ENCODE measurements around the gene IFI27L1. TPM values are rescaled to one million over a fixed set of nuclear protein-coding genes. Genes with fewer than 3 reads are reported as not detected.

The IFI27L1 gene
- polyA plus RNA-seq, 1 donor (not counting 4 experiments of a cell fraction or from before 2014, with no cell fraction given): 17.4 TPM

DNA sequence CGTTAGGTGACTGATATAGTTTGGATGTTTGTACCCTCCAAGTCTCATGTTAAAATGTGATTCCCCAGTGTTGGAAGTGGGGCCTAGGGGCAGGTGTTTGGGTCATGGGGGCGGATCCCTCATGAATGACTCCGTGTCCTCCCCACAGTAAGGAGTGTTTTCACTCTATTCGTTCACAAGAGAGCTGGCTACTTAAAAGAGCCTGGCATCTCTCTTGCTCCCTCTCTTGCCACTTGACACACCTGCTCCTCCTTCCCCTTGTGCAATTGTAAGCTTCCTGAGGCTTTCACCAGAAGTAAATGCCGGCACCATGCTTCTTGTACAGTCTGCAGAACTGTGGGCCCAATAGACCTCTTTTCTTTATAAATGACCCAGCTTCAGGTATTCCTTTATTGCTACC, 45.7 kb downstream of the IFI27L1 start:
- Histone ChIP-seq H3K9me3 (ENCODE audit: control insufficient read depth, low read depth, low read length) (no peaks in the 10 kb centered on the region), H3K4me2 (ENCODE audit: control insufficient read depth, extremely low read depth, insufficient read depth, low read depth, low read length) (no peak overlapping the region), H3K79me2 (ENCODE audit: control insufficient read depth, insufficient read depth, low read length) (no peaks in the 10 kb centered on the region), H3K9me1 (ENCODE audit: control insufficient read depth, extremely low read depth, insufficient read depth, low read length) (no peaks in the 10 kb centered on the region), H3K4me1 (ENCODE audit: control insufficient read depth, extremely low read depth, insufficient read depth, low read length) (peaks cover 16% of the 10 kb centered on the region), H3K27ac (ENCODE audit: control insufficient read depth, insufficient read depth, low read length) (no peak overlapping the region), H2AFZ (ENCODE audit: control insufficient read depth, low read length) (no peak overlapping the region), H3K27me3 (ENCODE audit: control insufficient read depth, extremely low read depth, insufficient read depth, low read length) (no peaks in the 10 kb centered on the region), H3K36me3 (ENCODE audit: control insufficient read depth in 2 of 2, extremely low read depth in 1 of 2, insufficient read depth in 2 of 2, low read length in 2 of 2) (peaks cover 0 to 12% of the 10 kb centered on the region in 2 experiments), H3K9ac (ENCODE audit: control insufficient read depth, extremely low read depth, insufficient read depth, low read length) (no peak overlapping the region), H4K20me1 (ENCODE audit: control insufficient read depth, extremely low read depth, insufficient read depth, low read length) (no peaks in the 10 kb centered on the region), H3K4me3 (ENCODE audit: control insufficient read depth in 2 of 3, extremely low read depth in 1 of 3, insufficient read depth in 2 of 3, low read depth in 1 of 3, low read length in 3 of 3) (no peak overlapping the region)
- FAIRE-seq (no peak), DNase-seq (ENCODE audit: low read depth, low spot score) (no peak)
- dilution Hi-C loops (cut with MboI; ENCODE audit: extremely low pct_ligation_motif_present, low sequenced_read_pairs): no loop called here
- no peak for TF ChIP-seq EZH2 (IDR thresholded peaks at IDR 0.05; ENCODE audit: low read length)
- TF ChIP-seq, protein P1, sequence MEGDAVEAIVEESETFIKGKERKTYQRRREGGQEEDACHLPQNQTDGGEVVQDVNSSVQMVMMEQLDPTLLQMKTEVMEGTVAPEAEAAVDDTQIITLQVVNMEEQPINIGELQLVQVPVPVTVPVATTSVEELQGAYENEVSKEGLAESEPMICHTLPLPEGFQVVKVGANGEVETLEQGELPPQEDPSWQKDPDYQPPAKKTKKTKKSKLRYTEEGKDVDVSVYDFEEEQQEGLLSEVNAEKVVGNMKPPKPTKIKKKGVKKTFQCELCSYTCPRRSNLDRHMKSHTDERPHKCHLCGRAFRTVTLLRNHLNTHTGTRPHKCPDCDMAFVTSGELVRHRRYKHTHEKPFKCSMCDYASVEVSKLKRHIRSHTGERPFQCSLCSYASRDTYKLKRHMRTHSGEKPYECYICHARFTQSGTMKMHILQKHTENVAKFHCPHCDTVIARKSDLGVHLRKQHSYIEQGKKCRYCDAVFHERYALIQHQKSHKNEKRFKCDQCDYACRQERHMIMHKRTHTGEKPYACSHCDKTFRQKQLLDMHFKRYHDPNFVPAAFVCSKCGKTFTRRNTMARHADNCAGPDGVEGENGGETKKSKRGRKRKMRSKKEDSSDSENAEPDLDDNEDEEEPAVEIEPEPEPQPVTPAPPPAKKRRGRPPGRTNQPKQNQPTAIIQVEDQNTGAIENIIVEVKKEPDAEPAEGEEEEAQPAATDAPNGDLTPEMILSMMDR (optimal IDR thresholded peaks at IDR 0.05 in 1 of 3, IDR thresholded peaks at IDR 0.05 in 1 of 3, conservative IDR thresholded peaks at IDR 0.05 in 1 of 3; ENCODE audit: extremely low read depth in 1 of 3, insufficient read depth in 2 of 3, low read length in 3 of 3): no peak

DNA sequence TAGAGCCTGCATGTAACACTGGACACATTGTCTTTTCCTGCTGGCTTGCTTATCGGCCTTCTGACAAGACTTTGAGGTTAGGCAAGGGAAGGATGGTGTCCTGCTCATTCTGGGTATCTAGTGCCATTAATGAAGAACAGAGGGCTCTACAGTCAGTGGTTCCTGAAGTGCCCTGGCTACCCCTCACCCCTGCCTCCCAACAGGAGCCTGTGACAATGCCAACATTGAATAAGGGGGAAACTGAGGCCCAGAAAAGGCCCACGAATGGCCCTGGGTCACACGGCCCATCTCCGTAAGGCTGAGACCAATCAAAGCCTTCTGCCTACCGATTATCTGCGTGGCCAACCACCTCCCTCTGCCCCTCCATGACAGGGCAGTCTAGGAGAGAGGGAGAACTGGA, 46.2 kb downstream of the IFI27L1 start:
- dilution Hi-C loops (cut with MboI; ENCODE audit: extremely low pct_ligation_motif_present, low sequenced_read_pairs): no loop called here
- H3K36me3 ChIP-seq (ENCODE audit: control insufficient read depth in 2 of 2, extremely low read depth in 1 of 2, insufficient read depth in 2 of 2, low read length in 2 of 2): peaks cover 0 to 12% of the 10 kb centered on the region in 2 experiments
- H3K4me3 ChIP-seq (ENCODE audit: control insufficient read depth in 2 of 3, extremely low read depth in 1 of 3, insufficient read depth in 2 of 3, low read depth in 1 of 3, low read length in 3 of 3): no peak overlapping the region
- no peak overlapping the region for H3K9ac ChIP-seq (ENCODE audit: control insufficient read depth, extremely low read depth, insufficient read depth, low read length)
- TF ChIP-seq EZH2 (IDR thresholded peaks at IDR 0.05; ENCODE audit: low read length): no peak
- TF ChIP-seq, protein P1 (optimal IDR thresholded peaks at IDR 0.05 in 1 of 3, IDR thresholded peaks at IDR 0.05 in 1 of 3, conservative IDR thresholded peaks at IDR 0.05 in 1 of 3; ENCODE audit: extremely low read depth in 1 of 3, insufficient read depth in 2 of 3, low read length in 3 of 3): no peak
- no peaks in the 10 kb centered on the region for H3K79me2 ChIP-seq (ENCODE audit: control insufficient read depth, insufficient read depth, low read length)
- no peak overlapping the region for H2AFZ ChIP-seq (ENCODE audit: control insufficient read depth, low read length)
- H3K9me3 ChIP-seq (ENCODE audit: control insufficient read depth, low read depth, low read length): no peaks in the 10 kb centered on the region
- H4K20me1 ChIP-seq (ENCODE audit: control insufficient read depth, extremely low read depth, insufficient read depth, low read length): no peaks in the 10 kb centered on the region
- DNase-seq (ENCODE audit: low read depth, low spot score) (no peak), FAIRE-seq (no peak)
- no peak overlapping the region for H3K27ac ChIP-seq (ENCODE audit: control insufficient read depth, insufficient read depth, low read length)
- H3K4me2 ChIP-seq (ENCODE audit: control insufficient read depth, extremely low read depth, insufficient read depth, low read depth, low read length): no peak overlapping the region
- H3K9me1 ChIP-seq (ENCODE audit: control insufficient read depth, extremely low read depth, insufficient read depth, low read length): no peaks in the 10 kb centered on the region
- peaks cover 16% of the 10 kb centered on the region for H3K4me1 ChIP-seq (ENCODE audit: control insufficient read depth, extremely low read depth, insufficient read depth, low read length)
- no peaks in the 10 kb centered on the region for H3K27me3 ChIP-seq (ENCODE audit: control insufficient read depth, extremely low read depth, insufficient read depth, low read length)

Data from keratinocyte (primary cell).